HL-60 (cell line): ENCODE measurements around the gene SLC43A1.

Source experiments
- POLR2AphosphoS5 ChIP-seq: IDR thresholded peaks from 2 replicates; pipeline ENCODE4 v1.6.1; 2012; ENCODE audit warnings: low read depth
- SPI1 ChIP-seq: IDR thresholded peaks from 2 replicates; pipeline ENCODE4 v1.6.1; 2012; ENCODE audit warnings: low read depth, mild to moderate bottlenecking, borderline replicate concordance
- TF ChIP-seq, protein P1 (sequence below): IDR thresholded peaks from one replicate; pipeline ENCODE4 v1.5.1; 2011; ENCODE audit warnings: low read length, control low read depth, inconsistent platforms; ENCODE audit not compliant: insufficient read depth
- TF ChIP-seq, protein P2 (sequence below): IDR thresholded peaks from 2 replicates; pipeline ENCODE4 v1.6.1; 2012; ENCODE audit warnings: low read depth; ENCODE audit not compliant: insufficient replicate concordance

- TF ChIP-seq, protein P1, sequence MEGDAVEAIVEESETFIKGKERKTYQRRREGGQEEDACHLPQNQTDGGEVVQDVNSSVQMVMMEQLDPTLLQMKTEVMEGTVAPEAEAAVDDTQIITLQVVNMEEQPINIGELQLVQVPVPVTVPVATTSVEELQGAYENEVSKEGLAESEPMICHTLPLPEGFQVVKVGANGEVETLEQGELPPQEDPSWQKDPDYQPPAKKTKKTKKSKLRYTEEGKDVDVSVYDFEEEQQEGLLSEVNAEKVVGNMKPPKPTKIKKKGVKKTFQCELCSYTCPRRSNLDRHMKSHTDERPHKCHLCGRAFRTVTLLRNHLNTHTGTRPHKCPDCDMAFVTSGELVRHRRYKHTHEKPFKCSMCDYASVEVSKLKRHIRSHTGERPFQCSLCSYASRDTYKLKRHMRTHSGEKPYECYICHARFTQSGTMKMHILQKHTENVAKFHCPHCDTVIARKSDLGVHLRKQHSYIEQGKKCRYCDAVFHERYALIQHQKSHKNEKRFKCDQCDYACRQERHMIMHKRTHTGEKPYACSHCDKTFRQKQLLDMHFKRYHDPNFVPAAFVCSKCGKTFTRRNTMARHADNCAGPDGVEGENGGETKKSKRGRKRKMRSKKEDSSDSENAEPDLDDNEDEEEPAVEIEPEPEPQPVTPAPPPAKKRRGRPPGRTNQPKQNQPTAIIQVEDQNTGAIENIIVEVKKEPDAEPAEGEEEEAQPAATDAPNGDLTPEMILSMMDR = peak; percentile 98
- TF ChIP-seq POLR2AphosphoS5 = no peak
- TF ChIP-seq, protein P2, sequence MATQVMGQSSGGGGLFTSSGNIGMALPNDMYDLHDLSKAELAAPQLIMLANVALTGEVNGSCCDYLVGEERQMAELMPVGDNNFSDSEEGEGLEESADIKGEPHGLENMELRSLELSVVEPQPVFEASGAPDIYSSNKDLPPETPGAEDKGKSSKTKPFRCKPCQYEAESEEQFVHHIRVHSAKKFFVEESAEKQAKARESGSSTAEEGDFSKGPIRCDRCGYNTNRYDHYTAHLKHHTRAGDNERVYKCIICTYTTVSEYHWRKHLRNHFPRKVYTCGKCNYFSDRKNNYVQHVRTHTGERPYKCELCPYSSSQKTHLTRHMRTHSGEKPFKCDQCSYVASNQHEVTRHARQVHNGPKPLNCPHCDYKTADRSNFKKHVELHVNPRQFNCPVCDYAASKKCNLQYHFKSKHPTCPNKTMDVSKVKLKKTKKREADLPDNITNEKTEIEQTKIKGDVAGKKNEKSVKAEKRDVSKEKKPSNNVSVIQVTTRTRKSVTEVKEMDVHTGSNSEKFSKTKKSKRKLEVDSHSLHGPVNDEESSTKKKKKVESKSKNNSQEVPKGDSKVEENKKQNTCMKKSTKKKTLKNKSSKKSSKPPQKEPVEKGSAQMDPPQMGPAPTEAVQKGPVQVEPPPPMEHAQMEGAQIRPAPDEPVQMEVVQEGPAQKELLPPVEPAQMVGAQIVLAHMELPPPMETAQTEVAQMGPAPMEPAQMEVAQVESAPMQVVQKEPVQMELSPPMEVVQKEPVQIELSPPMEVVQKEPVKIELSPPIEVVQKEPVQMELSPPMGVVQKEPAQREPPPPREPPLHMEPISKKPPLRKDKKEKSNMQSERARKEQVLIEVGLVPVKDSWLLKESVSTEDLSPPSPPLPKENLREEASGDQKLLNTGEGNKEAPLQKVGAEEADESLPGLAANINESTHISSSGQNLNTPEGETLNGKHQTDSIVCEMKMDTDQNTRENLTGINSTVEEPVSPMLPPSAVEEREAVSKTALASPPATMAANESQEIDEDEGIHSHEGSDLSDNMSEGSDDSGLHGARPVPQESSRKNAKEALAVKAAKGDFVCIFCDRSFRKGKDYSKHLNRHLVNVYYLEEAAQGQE = no peak
- TF ChIP-seq SPI1 = no peak
Observed at GRCh38 chr11:57456960-57457642, 58.4 kb downstream of the SLC43A1 start.
